Amygdala (tissue), 56 donors: ENCODE data around the gene GRM1.

Experiments used
- DNase-seq, 56 donors: peaks; one replicate each; lab custom pipeline; 2025; lab: John Stamatoyannopoulos, UW

The GRM1 gene

GRCh38 chr6:146433881-146434731 is 405.2 kb downstream of the GRM1 start:
- DNase-seq, result peak in 5 of 56 donors; percentile 3 to 18 (median 8)

GRCh38 chr6:146434732-146435390 is 406.0 kb downstream of the GRM1 start:
- no peak for DNase-seq

- DNase-seq, result no peak
Observed at GRCh38 chr6:146441907-146442306, 413.0 kb downstream of the GRM1 start.

GRCh38 chr6:146444189-146444588 is 415.3 kb downstream of the GRM1 start:
- DNase-seq, result no peak

- no peak for DNase-seq
Observed at GRCh38 chr6:146445233-146445632, 416.4 kb downstream of the GRM1 start.

- no peak for DNase-seq
Observed at GRCh38 chr6:146456886-146457285, 428.0 kb downstream of the GRM1 start.

- DNase-seq, result no peak
Observed at GRCh38 chr6:146460941-146461340, 432.1 kb downstream of the GRM1 start.

- no peak for DNase-seq
Observed at GRCh38 chr6:146470091-146470770, 441.4 kb downstream of the GRM1 start.

GRCh38 chr6:146472918-146473317 is 444.1 kb downstream of the GRM1 start:
- no peak for DNase-seq

GRCh38 chr6:146481527-146481926 is 452.7 kb downstream of the GRM1 start:
- DNase-seq, result no peak

GRCh38 chr6:146484411-146484810 is 455.5 kb downstream of the GRM1 start:
- DNase-seq, result no peak
